K562 (cell line): ENCODE results near the gene KCNG4. TPM values are rescaled to one million over a fixed set of nuclear protein-coding genes. Genes with fewer than 3 reads are reported as not detected.

Source experiments
- ATAC-seq: fragments of 200-7000 bp; cut with Tn5 transposase; 3 replicates; pipeline ENCODE4 v1.9.1; 2020; ENCODE audit warnings: moderate library complexity
- BruUV-seq: library from RNA; stranded (reverse); fragments of 400-500 nt; replicated peaks from 2 replicates; lab custom pipeline; 2021; lab: Mats Ljungman, UMichigan
- CTCF ChIA-PET: fragments of 300-600 bp; formaldehyde crosslinking; extraction: SDS; loops from one replicate; lab custom pipeline; 2021; ENCODE audit warnings: low intra/inter-chr PET ratio; lab: Yijun Ruan, JAX
- POLR2A ChIA-PET: fragments of 300-600, 350-650 bp; sonication (Branson Sonifier 250); formaldehyde crosslinking; extraction: SDS; loops from one replicate; lab custom pipeline; 2021; ENCODE audit warnings: antibody characterized with exemption, inconsistent platforms; lab: Yijun Ruan, JAX
- DNase-seq, 4 experiments: peaks; one replicate each; pipeline versions ENCODE4 v3.0.0 to v3.0.0-alpha.2; 2011 to 2018; ENCODE audit warnings: low spot score in 3 of 4, mixed read lengths in 3 of 4; ENCODE audit errors: extremely low read depth in 1 of 4
- FAIRE-seq: peaks from 2 replicates; lab custom pipeline; 2011; peaks lifted over from hg19 to GRCh38; lab: Jason Lieb, UNC
- H2AFZ ChIP-seq: 2 replicates; pipeline ENCODE4 v1.6.0; 2011; ENCODE audit warnings: low read depth, low read length, control low read depth, inconsistent platforms
- H3K27ac ChIP-seq: fragments of 200-600 bp; 3 replicates; pipeline ENCODE4 v1.8.0; 2011; ENCODE audit warnings: low read depth, mild to moderate bottlenecking, control low read depth, inconsistent platforms, low read length, moderate library complexity, mixed read lengths; ENCODE audit errors: extremely low read depth
- H3K27me3 ChIP-seq, 2 experiments: fragments of 300-600 bp in 1 of 2; 2 replicates in 1 of 2; 3 replicates in 1 of 2; pipeline versions ENCODE4 v1.6.0 to v1.8.0; 2011; ENCODE audit warnings: inconsistent platforms in 2 of 2, low read length in 2 of 2, mild to moderate bottlenecking in 1 of 2, mixed read lengths in 1 of 2, moderate library complexity in 1 of 2; ENCODE audit not compliant: control insufficient read depth in 2 of 2, insufficient read depth in 2 of 2
- H3K36me3 ChIP-seq: fragments of 300-600 bp; 3 replicates; pipeline ENCODE4 v1.8.0; 2011; ENCODE audit warnings: mild to moderate bottlenecking, low read length, inconsistent platforms; ENCODE audit not compliant: control insufficient read depth, insufficient read depth
- H3K4me1 ChIP-seq, 2 experiments: fragments of 200-600 bp in 1 of 2; replicated peaks in 1 of 2; 2 replicates in 1 of 2; 3 replicates in 1 of 2; pipeline versions ENCODE4 v1.5.1 to v1.8.0; 2011; ENCODE audit warnings: inconsistent platforms in 2 of 2, low read length in 2 of 2, mild to moderate bottlenecking in 1 of 2, mixed read lengths in 1 of 2, moderate library complexity in 1 of 2; ENCODE audit not compliant: control insufficient read depth in 2 of 2, insufficient read depth in 2 of 2
- H3K4me2 ChIP-seq: 2 replicates; pipeline ENCODE4 v1.6.1; 2011; ENCODE audit warnings: low read length, control low read depth, inconsistent platforms, mixed read lengths; ENCODE audit not compliant: insufficient read depth
- H3K4me3 ChIP-seq: fragments of 200-600 bp; sonication (generic), shearing (Covaris generic); 2 replicates; pipeline ENCODE4 v1.5.1; 2016; ENCODE audit warnings: control low read depth, inconsistent platforms
- H3K79me2 ChIP-seq: fragments of 200-600 bp; 3 replicates; pipeline ENCODE4 v1.8.0; 2011; ENCODE audit warnings: low read length, inconsistent platforms; ENCODE audit not compliant: control insufficient read depth, insufficient read depth
- H3K9ac ChIP-seq, 2 experiments: 2 replicates each; pipeline versions ENCODE4 v1.6.0 to v1.6.1; 2011; ENCODE audit warnings: low read depth in 2 of 2, low read length in 2 of 2, control low read depth in 1 of 2, inconsistent platforms in 1 of 2, mild to moderate bottlenecking in 1 of 2, mixed read lengths in 1 of 2; ENCODE audit not compliant: insufficient read depth in 1 of 2
- H3K9me1 ChIP-seq: one replicate; pipeline ENCODE4 v1.6.0; 2011; ENCODE audit warnings: inconsistent platforms, mild to moderate bottlenecking, low read length, moderate library complexity; ENCODE audit not compliant: control insufficient read depth, insufficient read depth
- H3K9me3 ChIP-seq: replicated peaks from 2 replicates; pipeline ENCODE4 v1.5.1; 2011; ENCODE audit warnings: low read depth, low read length, inconsistent platforms; ENCODE audit not compliant: control insufficient read depth, insufficient read depth
- H4K20me1 ChIP-seq: replicated peaks from 2 replicates; pipeline ENCODE4 v1.6.1; 2011; ENCODE audit warnings: low read length, inconsistent platforms, mixed read lengths; ENCODE audit not compliant: control insufficient read depth, insufficient read depth
- ETS2 ChIP-seq: IDR thresholded peaks from 2 replicates; pipeline ENCODE4 v1.6.1; 2016; ENCODE audit warnings: borderline replicate concordance, missing genetic modification characterization, mild to moderate bottlenecking, moderate library complexity, missing compliant biosample characterization; ENCODE audit not compliant: poor library complexity, severe bottlenecking
- FOS ChIP-seq: IDR thresholded peaks from 3 replicates; pipeline ENCODE4 v1.6.1; 2011; ENCODE audit not compliant: insufficient read length; ENCODE audit errors: extremely low read depth
- FOXJ2 ChIP-seq: fragments of 200-800 bp; sonication (Bioruptor generic); IDR thresholded peaks from 2 replicates; pipeline ENCODE4 v1.6.1; 2016; ENCODE audit warnings: missing genetic modification characterization, missing compliant biosample characterization
- POLR2A ChIP-seq: fragments of 450-650 bp; conservative IDR thresholded peaks from 2 replicates; pipeline ENCODE4 v1.6.1; 2016
- POLR3G ChIP-seq: IDR thresholded peaks from 2 replicates; pipeline ENCODE4 v1.6.1; 2011; ENCODE audit not compliant: insufficient read length, insufficient replicate concordance; ENCODE audit errors: extremely low read depth
- SAP30 ChIP-seq: fragments of 200-600 bp; sonication (generic); IDR thresholded peaks from 2 replicates; pipeline ENCODE4 v1.6.1; 2012; ENCODE audit warnings: borderline replicate concordance, low read depth, mild to moderate bottlenecking, moderate library complexity, low read length, control low read depth, inconsistent platforms; ENCODE audit not compliant: insufficient read depth, poor library complexity, severe bottlenecking
- SIN3B ChIP-seq: fragments of 450-650 bp; IDR thresholded peaks from 2 replicates; pipeline ENCODE4 v1.6.1; 2017; ENCODE audit warnings: low read depth, mild to moderate bottlenecking, moderate library complexity
- TGIF2 ChIP-seq: sonication (generic); formaldehyde crosslinking; IDR thresholded peaks from 2 replicates; pipeline ENCODE4 v1.8.1; 2022; ENCODE audit warnings: mild to moderate bottlenecking, missing genetic modification reagents, moderate library complexity
- ZNF124 ChIP-seq: sonication (generic); formaldehyde crosslinking; IDR thresholded peaks from 2 replicates; pipeline ENCODE4 v1.8.1; 2022; ENCODE audit warnings: missing genetic modification reagents
- ZNF197 ChIP-seq: fragments of 200-800 bp; sonication (Bioruptor generic); IDR thresholded peaks from 2 replicates; pipeline ENCODE4 v1.6.1; 2016; ENCODE audit warnings: low read depth, missing genetic modification characterization, missing compliant biosample characterization
- WGBS: fragments of 100-300 bp; shearing (Covaris generic); methylation state at CpG from one replicate; pipeline ENCODE4 v1.1.6; 2016; ENCODE audit warnings: low coverage, mixed read lengths; ENCODE audit not compliant: insufficient coverage; ENCODE audit errors: missing lambda C conversion rate; 5-methylcytosine and 5-hydroxymethylcytosine counted together
- in situ Hi-C: fragments of 300-500 bp; cut with MboI; formaldehyde crosslinking; loops from 4 replicates; pipeline ENCODE4 v1.15.0; 2018; ENCODE audit warnings: inconsistent platforms, mixed read lengths
- intact Hi-C: fragments of 100-400 bp; cut with micrococcal nuclease; formaldehyde crosslinking; loops from 2 replicates; pipeline ENCODE4 v1.14.2; 2022
- polyA plus RNA-seq, 8 experiments: library from polyadenylated mRNA; depleted of rRNA in 4 of 8; stranded (reverse) in 5 of 8; unstranded in 3 of 8; fragments of >200 nt; fragmentation: Nextera tagmentation in 2 of 8; fragmentation: Illumina TruSeq in 1 of 8; extraction: Ambion mirVana in 2 of 8; extraction: Trizol in 1 of 8; gene quantifications; 2 replicates each; pipeline versions ENCODE4 v1.2.1 to v1.2.3, GENCODE V29; 2011 to 2014; ENCODE audit warnings: inconsistent platforms in 1 of 8, missing spikeins in 1 of 8
- total RNA-seq, 7 experiments: library from RNA; depleted of rRNA in 6 of 7; stranded (reverse); fragments of >200 nt in 6 of 7; fragmentation: Illumina TruSeq in 2 of 7; extraction: Trizol in 2 of 7; gene quantifications; 2 replicates each; pipeline versions ENCODE4 v1.2.1 to v1.2.3, GENCODE V29; 2011 to 2021; ENCODE audit warnings: low replicate concordance in 1 of 7
- TF ChIP-seq, protein P1 (sequence below), 2 experiments: fragments of 200-800 bp in 1 of 2; sonication (Bioruptor generic) in 1 of 2; sonication (generic) in 1 of 2; formaldehyde crosslinking in 1 of 2; IDR thresholded peaks in 1 of 2; conservative IDR thresholded peaks in 1 of 2; 2 replicates each; pipeline versions ENCODE4 v1.5.0 to v1.6.1; 2016 to 2020; ENCODE audit warnings: missing compliant biosample characterization in 1 of 2, missing genetic modification characterization in 1 of 2, missing genetic modification reagents in 1 of 2
- TF ChIP-seq, protein P2 (sequence below), 2 experiments: fragments of 250-450 bp in 1 of 2; fragments of 450-650 bp in 1 of 2; sonication (Bioruptor Pico) in 1 of 2; IDR thresholded peaks; 2 replicates each; pipeline versions ENCODE4 v1.6.1 to v1.8.0; 2016 to 2021; ENCODE audit warnings: mild to moderate bottlenecking in 2 of 2, moderate library complexity in 2 of 2, missing compliant biosample characterization in 1 of 2, missing genetic modification characterization in 1 of 2

The KCNG4 gene
- total and polyA plus RNA-seq, 9 of the 15 experiments (the other 6 are each of a cell fraction or from before 2014, with no cell fraction given), result not detected

DNA sequence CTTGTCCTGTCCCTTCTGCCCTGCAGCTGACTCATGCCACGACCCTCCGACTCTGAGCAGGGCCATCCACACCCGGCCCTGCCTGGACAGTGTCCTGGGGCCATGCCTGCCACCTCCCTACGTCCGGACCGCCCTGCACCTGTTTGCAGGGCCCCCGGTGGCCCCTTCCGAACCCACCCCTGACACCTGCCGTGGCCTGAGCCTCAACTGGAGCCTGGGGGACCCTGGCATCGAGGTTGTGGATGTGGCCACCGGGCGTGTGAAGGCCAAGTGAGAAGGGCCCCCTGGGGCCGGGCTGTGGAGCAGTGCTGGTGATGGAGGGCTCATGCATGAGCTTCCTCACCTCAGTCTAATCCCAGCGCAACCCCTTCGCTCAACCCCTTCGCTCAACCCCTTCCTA is 43.7 kb downstream of the KCNG4 start:
- no peak overlapping the region for H2AFZ ChIP-seq
- no peak overlapping the region for H3K27ac ChIP-seq
- intact Hi-C loops, result no loop called here
- H4K20me1 ChIP-seq, result peaks cover 12% of the 10 kb centered on the region
- WGBS, result 23% methylated on average over 16 of the region's 16 CpGs
- H3K27me3 ChIP-seq, result peaks cover 73 to 88% of the 10 kb centered on the region in 2 experiments
- H3K9me3 ChIP-seq, result no peaks in the 10 kb centered on the region
- no peaks in the 10 kb centered on the region for H3K79me2 ChIP-seq
- TF ChIP-seq, protein P1, sequence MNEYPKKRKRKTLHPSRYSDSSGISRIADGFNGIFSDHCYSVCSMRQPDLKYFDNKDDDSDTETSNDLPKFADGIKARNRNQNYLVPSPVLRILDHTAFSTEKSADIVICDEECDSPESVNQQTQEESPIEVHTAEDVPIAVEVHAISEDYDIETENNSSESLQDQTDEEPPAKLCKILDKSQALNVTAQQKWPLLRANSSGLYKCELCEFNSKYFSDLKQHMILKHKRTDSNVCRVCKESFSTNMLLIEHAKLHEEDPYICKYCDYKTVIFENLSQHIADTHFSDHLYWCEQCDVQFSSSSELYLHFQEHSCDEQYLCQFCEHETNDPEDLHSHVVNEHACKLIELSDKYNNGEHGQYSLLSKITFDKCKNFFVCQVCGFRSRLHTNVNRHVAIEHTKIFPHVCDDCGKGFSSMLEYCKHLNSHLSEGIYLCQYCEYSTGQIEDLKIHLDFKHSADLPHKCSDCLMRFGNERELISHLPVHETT (CRISPR knock-in tag; conservative IDR thresholded peaks at IDR 0.05 in 1 of 2, IDR thresholded peaks at IDR 0.05 in 1 of 2), result no peak
- TF ChIP-seq POLR3G (no peak), FOXJ2 (no peak), SIN3B (no peak), FOS (no peak), SAP30 (no peak), ETS2 (tag) (no peak), ZNF197 (CRISPR knock-in tag) (no peak), ZNF124 (no peak), TGIF2 (CRISPR knock-in tag) (no peak), POLR2A (no peak)
- TF ChIP-seq, protein P2, sequence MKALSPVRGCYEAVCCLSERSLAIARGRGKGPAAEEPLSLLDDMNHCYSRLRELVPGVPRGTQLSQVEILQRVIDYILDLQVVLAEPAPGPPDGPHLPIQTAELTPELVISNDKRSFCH (CRISPR knock-in tag; IDR thresholded peaks at IDR 0.05), result no peak
- TF ChIP-seq, protein P2 (tag; IDR thresholded peaks at IDR 0.05), result no peak
- no peak overlapping the region for H3K4me3 ChIP-seq
- peaks cover 0 to 38% of the 10 kb centered on the region in 2 experiments; a peak in 2 of 5 replicates for H3K4me1 ChIP-seq
- in situ Hi-C loops, result no loop called here
- CTCF ChIA-PET, result no interaction called here
- peak; percentile 8; the same call in 2 of the 3 replicates for ATAC-seq
- no peak for FAIRE-seq
- H3K9ac ChIP-seq, result 0 out of 4 replicates have a peak overlapping the region, but pooled peaks of 1 of the 2 experiments have one; percentile 43
- no peaks in the 10 kb centered on the region for H3K36me3 ChIP-seq
- no TSS peak for BruUV-seq
- no peak for DNase-seq
- peaks cover 4% of the 10 kb centered on the region for H3K9me1 ChIP-seq
- POLR2A ChIA-PET, result interaction anchor here (0.5 to 2.4 kb wide), 5 partner anchors 8 to 116 kb away, joined by 3 to 5 read pairs (median 3); partner anchors contain the start of gene TAF1C
- no peak overlapping the region for H3K4me2 ChIP-seq
